Neural crest cell (in vitro differentiated cells): Measurements from ENCODE around the gene PTGS2. TPM values are rescaled to one million over a fixed set of nuclear protein-coding genes. Genes with fewer than 3 reads are reported as not detected.

ENCODE experiments used
- DNase-seq: peaks from one replicate; pipeline ENCODE4 v3.0.0; 2021; ENCODE audit warnings: low read depth, mixed read lengths, low spot score
- H3K27ac Mint-ChIP-seq: one replicate; pipeline ENCODE4 v1.8.0; 2021; ENCODE audit warnings: mild to moderate bottlenecking, mixed read lengths; ENCODE audit not compliant: unreplicated experiment
- H3K27me3 Mint-ChIP-seq: 2 replicates; pipeline ENCODE4 v1.8.0; 2021; ENCODE audit warnings: low read depth, mild to moderate bottlenecking, mixed read lengths
- H3K36me3 Mint-ChIP-seq: 2 replicates; pipeline ENCODE4 v1.8.0; 2021; ENCODE audit warnings: low read depth, mild to moderate bottlenecking, mixed read lengths
- H3K4me1 Mint-ChIP-seq: 2 replicates; pipeline ENCODE4 v1.8.0; 2021; ENCODE audit warnings: mixed read lengths
- H3K4me3 Mint-ChIP-seq: one replicate; pipeline ENCODE4 v1.8.0; 2021; ENCODE audit warnings: mild to moderate bottlenecking, mixed read lengths
- H3K9me3 Mint-ChIP-seq: 2 replicates; pipeline ENCODE4 v1.8.0; 2021; ENCODE audit warnings: mixed read lengths
- CTCF ChIP-seq: fragments of 200-600 bp; sonication (generic); conservative IDR thresholded peaks from 2 replicates; pipeline ENCODE4 v1.5.0; 2021; ENCODE audit warnings: antibody characterized with exemption, mild to moderate bottlenecking
- total RNA-seq: library from RNA; stranded (reverse); gene quantifications from 2 replicates; pipeline ENCODE4 v1.2.1, GENCODE V29; 2021

The PTGS2 gene
- total RNA-seq, 1 donor from 2014 or later: not detected

DNA sequence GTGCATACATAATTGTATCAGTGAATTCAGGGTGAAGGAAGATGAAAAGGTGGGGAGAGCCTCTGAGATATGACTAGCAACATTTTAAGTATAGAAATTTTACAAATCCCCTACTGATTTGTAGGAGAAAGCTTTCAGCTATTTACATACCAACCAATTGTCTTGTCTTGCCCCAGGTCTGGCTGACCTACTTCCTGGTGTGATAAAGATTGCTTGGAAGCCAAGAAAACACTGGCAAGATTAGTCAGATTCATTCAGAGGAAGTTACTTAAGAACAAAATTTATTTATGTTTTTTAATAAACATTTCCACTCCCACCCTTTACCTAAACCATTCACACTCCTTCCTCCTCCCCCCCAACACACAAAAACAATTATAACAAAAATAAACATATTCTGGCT, 17.5 kb downstream of the PTGS2 start:
- Mint-ChIP-seq H3K36me3 (no peaks in the 10 kb centered on the region), H3K27me3 (no peaks in the 10 kb centered on the region), H3K27ac (no peak overlapping the region), H3K4me3 (no peak overlapping the region), H3K4me1 (no peaks in the 10 kb centered on the region), H3K9me3 (peaks cover 4% of the 10 kb centered on the region)
- TF ChIP-seq CTCF: no peak
- DNase-seq: no peak

GRCh38 chr1:186659890-186660341, 20.3 kb downstream of the PTGS2 start:
- Mint-ChIP-seq H3K4me3 (no peak overlapping the region), H3K4me1 (no peaks in the 10 kb centered on the region), H3K27me3 (no peaks in the 10 kb centered on the region), H3K36me3 (no peaks in the 10 kb centered on the region), H3K9me3 (peaks cover 4% of the 10 kb centered on the region), H3K27ac (no peak overlapping the region)
- DNase-seq: no peak
- no peak for TF ChIP-seq CTCF

GRCh38 chr1:186658999-186659398, 21.2 kb downstream of the PTGS2 start:
- H3K4me3 Mint-ChIP-seq: no peak overlapping the region
- no peaks in the 10 kb centered on the region for H3K36me3 Mint-ChIP-seq
- no peak for DNase-seq
- no peaks in the 10 kb centered on the region for H3K4me1 Mint-ChIP-seq
- H3K27me3 Mint-ChIP-seq: no peaks in the 10 kb centered on the region
- no peak overlapping the region for H3K27ac Mint-ChIP-seq
- TF ChIP-seq CTCF: no peak
- H3K9me3 Mint-ChIP-seq: peaks cover 4% of the 10 kb centered on the region

GRCh38 chr1:186657481-186657880, 22.7 kb downstream of the PTGS2 start:
- Mint-ChIP-seq H3K9me3 (peaks cover 7% of the 10 kb centered on the region), H3K4me3 (no peak overlapping the region), H3K27ac (no peak overlapping the region), H3K4me1 (no peaks in the 10 kb centered on the region), H3K36me3 (no peaks in the 10 kb centered on the region), H3K27me3 (no peaks in the 10 kb centered on the region)
- no peak for TF ChIP-seq CTCF
- DNase-seq: no peak

GRCh38 chr1:186655876-186656275, 24.3 kb downstream of the PTGS2 start:
- no peak for TF ChIP-seq CTCF
- H3K4me1 Mint-ChIP-seq: no peaks in the 10 kb centered on the region
- H3K4me3 Mint-ChIP-seq: no peak overlapping the region
- no peak overlapping the region for H3K27ac Mint-ChIP-seq
- H3K9me3 Mint-ChIP-seq: peaks cover 7% of the 10 kb centered on the region
- no peak for DNase-seq
- no peaks in the 10 kb centered on the region for H3K36me3 Mint-ChIP-seq
- H3K27me3 Mint-ChIP-seq: no peaks in the 10 kb centered on the region

- H3K27me3 Mint-ChIP-seq: no peaks in the 10 kb centered on the region
- peaks cover 7% of the 10 kb centered on the region for H3K9me3 Mint-ChIP-seq
- H3K4me3 Mint-ChIP-seq: no peak overlapping the region
- H3K36me3 Mint-ChIP-seq: no peaks in the 10 kb centered on the region
- no peak overlapping the region for H3K27ac Mint-ChIP-seq
- H3K4me1 Mint-ChIP-seq: no peaks in the 10 kb centered on the region
- TF ChIP-seq CTCF: no peak
- DNase-seq: no peak
These were observed 25.5 kb downstream of the PTGS2 start for GRCh38 chr1:186654741-186655140.
